Endodermal cell (in vitro differentiated cells): ENCODE data around the gene CLK3. TPM values are rescaled to one million over a fixed set of nuclear protein-coding genes. Genes with fewer than 3 reads are reported as not detected.

Experiments
- DNase-seq: peaks from one replicate; pipeline ENCODE4 v3.0.0-alpha.2; 2017
- H3K27ac ChIP-seq: 2 replicates; pipeline ENCODE4 v1.5.1; 2013; ENCODE audit warnings: mild to moderate bottlenecking, low read depth, low read length, moderate library complexity
- H3K27me3 ChIP-seq: 2 replicates; pipeline ENCODE4 v1.6.1; 2013; ENCODE audit warnings: mild to moderate bottlenecking, low read length, moderate library complexity; ENCODE audit not compliant: insufficient read depth, control insufficient read depth, poor library complexity, severe bottlenecking
- H3K36me3 ChIP-seq: 2 replicates; pipeline ENCODE4 v1.7.0; 2013; ENCODE audit warnings: mild to moderate bottlenecking, low read length, moderate library complexity; ENCODE audit not compliant: control insufficient read depth, insufficient read depth
- H3K4me1 ChIP-seq: one replicate; pipeline ENCODE4 v1.7.0; 2013; ENCODE audit warnings: low read length; ENCODE audit not compliant: control insufficient read depth, insufficient read depth
- H3K4me3 ChIP-seq: 2 replicates; pipeline ENCODE4 v1.5.1; 2013; ENCODE audit warnings: mild to moderate bottlenecking, low read length, moderate library complexity
- H3K9ac ChIP-seq: 2 replicates; pipeline ENCODE4 v1.6.1; 2013; ENCODE audit warnings: mild to moderate bottlenecking, low read length, moderate library complexity; ENCODE audit not compliant: poor library complexity, severe bottlenecking; ENCODE audit errors: extremely low read depth
- H3K9me3 ChIP-seq: 2 replicates; pipeline ENCODE4 v1.6.1; 2013; ENCODE audit warnings: mild to moderate bottlenecking, low read length, moderate library complexity; ENCODE audit not compliant: control insufficient read depth
- H3K27ac Mint-ChIP-seq: 2 replicates; pipeline ENCODE4 v1.8.0; 2020; ENCODE audit warnings: mixed read lengths
- H3K27me3 Mint-ChIP-seq: 2 replicates; pipeline ENCODE4 v1.8.0; 2021; ENCODE audit warnings: mild to moderate bottlenecking, mixed read lengths; ENCODE audit not compliant: insufficient read depth
- H3K36me3 Mint-ChIP-seq: 2 replicates; pipeline ENCODE4 v1.8.0; 2020; ENCODE audit warnings: low read depth, mixed read lengths
- H3K4me1 Mint-ChIP-seq: 2 replicates; pipeline ENCODE4 v1.8.0; 2020; ENCODE audit warnings: mixed read lengths
- H3K4me3 Mint-ChIP-seq: 2 replicates; pipeline ENCODE4 v1.8.0; 2020; ENCODE audit warnings: mild to moderate bottlenecking, moderate library complexity, mixed read lengths
- H3K9me3 Mint-ChIP-seq: 2 replicates; pipeline ENCODE4 v1.8.0; 2020; ENCODE audit warnings: mild to moderate bottlenecking, mixed read lengths
- WGBS, 2 experiments: methylation state at CpG; one replicate each; pipeline versions ENCODE4 v1.1.5 to v1.1.7; 2013; ENCODE audit warnings: missing lambda C conversion rate in 2 of 2, mixed read lengths in 1 of 2; ENCODE audit not compliant: insufficient coverage in 1 of 2, insufficient read length in 1 of 2; 5-methylcytosine and 5-hydroxymethylcytosine counted together
- total RNA-seq, 2 donors: library from RNA; stranded (reverse); fragmentation: NEBNext Ultra II Directional in 1 of 2; extraction: Animal tissue kit (Norgen Biotek cat#: 25700) in 1 of 2; gene quantifications; 2 replicates in 1 of 2; 3 replicates in 1 of 2; pipeline ENCODE4 v1.2.1, GENCODE V29; 2021
- TF ChIP-seq, protein P1 (sequence below): fragments of 200-600 bp; sonication (generic); conservative IDR thresholded peaks from 2 replicates; pipeline ENCODE4 v1.5.0; 2021; ENCODE audit warnings: antibody characterized with exemption, mild to moderate bottlenecking

The CLK3 gene
- total RNA-seq, 2 donors from 2014 or later, result 53.4 to 67.3 TPM

GRCh38 chr15:74662064-74662860 is 46.6 kb downstream of the CLK3 start:
- no peak overlapping the region for H3K27ac ChIP-seq
- no peak overlapping the region for H3K4me3 Mint-ChIP-seq
- H3K27me3 ChIP-seq, result no peaks in the 10 kb centered on the region
- no peak overlapping the region for H3K9ac ChIP-seq
- H3K27ac Mint-ChIP-seq, result peak overlapping the region; percentile 37
- H3K4me1 ChIP-seq, result no peaks in the 10 kb centered on the region
- TF ChIP-seq, protein P1, sequence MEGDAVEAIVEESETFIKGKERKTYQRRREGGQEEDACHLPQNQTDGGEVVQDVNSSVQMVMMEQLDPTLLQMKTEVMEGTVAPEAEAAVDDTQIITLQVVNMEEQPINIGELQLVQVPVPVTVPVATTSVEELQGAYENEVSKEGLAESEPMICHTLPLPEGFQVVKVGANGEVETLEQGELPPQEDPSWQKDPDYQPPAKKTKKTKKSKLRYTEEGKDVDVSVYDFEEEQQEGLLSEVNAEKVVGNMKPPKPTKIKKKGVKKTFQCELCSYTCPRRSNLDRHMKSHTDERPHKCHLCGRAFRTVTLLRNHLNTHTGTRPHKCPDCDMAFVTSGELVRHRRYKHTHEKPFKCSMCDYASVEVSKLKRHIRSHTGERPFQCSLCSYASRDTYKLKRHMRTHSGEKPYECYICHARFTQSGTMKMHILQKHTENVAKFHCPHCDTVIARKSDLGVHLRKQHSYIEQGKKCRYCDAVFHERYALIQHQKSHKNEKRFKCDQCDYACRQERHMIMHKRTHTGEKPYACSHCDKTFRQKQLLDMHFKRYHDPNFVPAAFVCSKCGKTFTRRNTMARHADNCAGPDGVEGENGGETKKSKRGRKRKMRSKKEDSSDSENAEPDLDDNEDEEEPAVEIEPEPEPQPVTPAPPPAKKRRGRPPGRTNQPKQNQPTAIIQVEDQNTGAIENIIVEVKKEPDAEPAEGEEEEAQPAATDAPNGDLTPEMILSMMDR, result no peak
- H3K4me3 ChIP-seq, result no peak overlapping the region
- H3K36me3 Mint-ChIP-seq, result no peaks in the 10 kb centered on the region
- H3K4me1 Mint-ChIP-seq, result peaks cover 14% of the 10 kb centered on the region
- no peaks in the 10 kb centered on the region for H3K9me3 ChIP-seq
- H3K27me3 Mint-ChIP-seq, result no peaks in the 10 kb centered on the region
- peaks cover 17% of the 10 kb centered on the region for H3K36me3 ChIP-seq
- no peaks in the 10 kb centered on the region for H3K9me3 Mint-ChIP-seq
- WGBS, 2 experiments, result 98 to 100% methylated on average over 2 to 3 of the region's 4 CpGs
- DNase-seq, result no peak

DNA sequence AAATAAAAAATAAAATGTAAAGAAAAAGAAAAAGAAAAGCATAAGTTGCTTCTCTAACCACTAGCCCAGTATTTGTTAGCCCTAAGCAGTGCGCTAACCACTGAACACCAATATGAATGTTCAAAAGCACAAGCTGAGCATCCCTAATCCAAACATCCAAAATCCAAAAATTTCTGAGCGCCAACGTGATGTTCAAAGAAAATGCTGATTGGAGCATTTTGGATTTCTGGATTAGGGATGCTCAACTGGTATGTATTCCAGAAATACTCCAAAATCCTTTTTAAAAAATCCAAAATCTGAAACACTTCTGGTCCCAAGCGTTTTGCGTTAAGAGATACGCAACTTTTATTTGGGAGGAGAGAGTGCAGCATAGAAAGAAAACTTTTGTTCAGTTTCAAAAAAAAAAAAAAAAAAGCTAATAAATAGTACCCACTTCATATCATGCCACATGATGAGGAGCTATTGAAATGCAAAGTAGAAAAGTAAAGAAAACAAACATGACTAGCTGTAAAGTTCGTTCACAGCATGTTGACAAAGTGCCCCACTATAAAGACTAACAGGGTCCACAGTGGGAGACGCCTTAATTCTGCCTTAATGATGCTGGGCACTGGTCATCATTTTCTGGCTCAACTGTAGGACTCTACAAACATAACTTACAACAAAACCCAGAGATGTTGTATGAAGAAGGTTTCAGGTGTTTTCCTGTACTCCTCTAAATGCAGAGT is 47.8 kb downstream of the CLK3 start:
- H3K27me3 Mint-ChIP-seq, result no peaks in the 10 kb centered on the region
- Histone ChIP-seq H3K9me3 (no peaks in the 10 kb centered on the region), H3K4me1 (no peaks in the 10 kb centered on the region), H3K27me3 (no peaks in the 10 kb centered on the region), H3K4me3 (no peak overlapping the region), H3K9ac (no peak overlapping the region), H3K36me3 (peaks cover 23% of the 10 kb centered on the region), H3K27ac (no peak overlapping the region)
- no peak overlapping the region for H3K4me3 Mint-ChIP-seq
- peaks cover 14% of the 10 kb centered on the region for H3K4me1 Mint-ChIP-seq
- no peaks in the 10 kb centered on the region for H3K9me3 Mint-ChIP-seq
- H3K36me3 Mint-ChIP-seq, result peaks cover 7% of the 10 kb centered on the region
- H3K27ac Mint-ChIP-seq, result no peak overlapping the region
- no peak for DNase-seq
- TF ChIP-seq, protein P1, result no peak
- 95 to 100% methylated on average over 2 to 7 of the region's 8 CpGs for WGBS, 2 experiments

- peaks cover 23% of the 10 kb centered on the region for H3K36me3 ChIP-seq
- no peak for DNase-seq
- H3K9ac ChIP-seq, result no peak overlapping the region
Measured at GRCh38 chr15:74664028-74664616, 48.5 kb downstream of the CLK3 start.

More at GRCh38 chr15:74664028-74664616, 48.5 kb downstream of the CLK3 start:
- Mint-ChIP-seq H3K36me3 (peaks cover 12% of the 10 kb centered on the region), H3K27me3 (no peaks in the 10 kb centered on the region), H3K27ac (peak overlapping the region; percentile 78), H3K4me3 (no peak overlapping the region), H3K9me3 (no peaks in the 10 kb centered on the region), H3K4me1 (peaks cover 14% of the 10 kb centered on the region)
- TF ChIP-seq, protein P1, result no peak
- Histone ChIP-seq H3K9me3 (no peaks in the 10 kb centered on the region), H3K4me1 (no peaks in the 10 kb centered on the region), H3K27ac (no peak overlapping the region), H3K27me3 (no peaks in the 10 kb centered on the region), H3K4me3 (no peak overlapping the region)
- WGBS, 2 experiments, result 82 to 87% methylated on average over 2 of the region's 2 CpGs
